GM19324 (cell line): ENCODE results near the gene RNF8.
"Not testable (repeated sequence)": the region's sequence is repeated elsewhere in the genome, so short reads cannot be mapped to it uniquely, and the experiment has no call there.

Experiments
- ATAC-seq: cut with Tn5 transposase; IDR thresholded peaks from one replicate; pipeline ENCODE4 v1.9.1; 2021; ENCODE audit warnings: mild to moderate bottlenecking, moderate library complexity; ENCODE audit not compliant: unreplicated experiment, low FRiP score

The RNF8 gene

DNA sequence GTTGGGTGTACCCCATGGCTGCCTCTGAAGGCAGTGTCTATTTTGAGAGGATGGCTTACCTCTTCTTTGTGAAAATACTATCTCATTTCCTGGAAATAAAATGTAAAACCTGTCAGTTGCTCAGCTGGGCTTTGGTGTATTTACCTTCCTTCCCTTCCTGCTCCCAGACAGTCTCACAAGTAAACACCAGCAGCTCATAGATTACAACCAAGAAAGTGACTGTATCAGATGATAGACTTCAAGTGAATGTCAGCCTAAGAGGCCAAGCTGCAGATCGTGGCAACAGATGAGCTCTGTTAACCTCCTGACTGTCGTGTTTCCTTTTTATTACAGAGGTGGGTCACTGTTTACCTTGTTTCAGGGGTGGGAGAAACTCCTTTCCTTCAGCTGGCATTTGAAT, 37.3 kb downstream of the RNF8 start:
- ATAC-seq = no peak

- no peak for ATAC-seq
Measured at GRCh38 chr6:37392821-37393220, 39.0 kb downstream of the RNF8 start.

DNA sequence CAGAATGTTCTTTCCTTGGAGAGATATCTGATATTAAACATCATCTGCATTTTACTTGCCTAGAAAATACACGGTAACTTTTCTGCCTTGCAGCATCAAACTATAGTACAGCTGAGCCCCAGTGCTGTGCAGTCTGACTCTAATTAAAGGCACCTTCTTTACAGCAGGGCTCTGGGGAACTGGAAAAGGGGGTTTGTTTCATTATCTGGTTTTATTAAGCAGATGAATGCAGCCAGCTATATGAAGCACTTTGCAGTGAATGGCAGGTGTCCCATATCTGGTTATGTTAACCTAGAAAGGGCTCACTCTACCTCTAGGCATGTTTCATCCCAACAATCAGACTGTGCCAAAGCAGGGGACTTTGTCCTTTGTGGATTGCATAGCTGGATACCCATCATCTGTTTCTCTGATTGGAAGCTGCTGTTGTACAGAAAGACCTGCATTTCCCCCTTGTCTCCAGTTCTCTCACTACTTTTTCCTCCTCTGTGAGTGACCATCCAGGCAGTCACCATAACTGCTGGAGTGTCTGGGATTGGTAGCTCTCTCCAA, 39.7 kb downstream of the RNF8 start:
- no peak for ATAC-seq

- ATAC-seq = no peak
Measured at GRCh38 chr6:37396571-37397180, 42.9 kb downstream of the RNF8 start.

- no peak for ATAC-seq
Measured at GRCh38 chr6:37399131-37399530, 45.3 kb downstream of the RNF8 start.

DNA sequence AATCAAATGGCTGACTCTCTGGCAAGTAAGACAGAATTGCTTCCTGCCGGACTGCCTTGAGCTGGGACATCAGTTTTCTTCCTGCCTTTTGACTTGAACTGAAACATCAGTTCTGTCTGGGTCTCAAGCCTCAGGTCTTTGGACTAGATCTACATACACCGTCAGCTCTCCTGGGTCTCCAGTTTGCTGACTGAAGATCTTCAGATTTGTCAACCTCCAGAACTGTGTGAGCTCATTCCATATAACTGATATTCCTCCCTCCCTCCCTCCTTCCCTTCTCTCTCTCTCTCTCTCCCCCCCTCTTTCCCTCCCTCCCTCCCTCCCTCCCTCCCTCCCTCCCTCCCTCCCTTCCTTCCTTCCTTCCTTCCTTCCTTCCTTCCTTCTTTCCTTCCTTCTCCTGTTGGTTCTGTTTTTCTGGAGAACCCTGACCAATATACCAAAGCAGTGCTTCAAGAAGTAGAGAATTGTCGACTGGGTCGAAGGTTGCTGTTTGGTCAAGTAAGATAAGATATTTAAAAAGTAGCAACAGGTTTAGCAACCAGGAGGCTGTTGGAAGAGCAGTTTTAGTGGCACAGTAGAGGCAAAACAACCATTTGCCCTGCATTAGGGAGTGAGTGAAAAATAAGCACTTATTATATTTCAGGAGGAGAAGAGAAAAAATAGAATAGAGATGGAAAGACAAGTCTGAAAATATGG, 46.2 kb downstream of the RNF8 start:
- no peak for ATAC-seq

DNA sequence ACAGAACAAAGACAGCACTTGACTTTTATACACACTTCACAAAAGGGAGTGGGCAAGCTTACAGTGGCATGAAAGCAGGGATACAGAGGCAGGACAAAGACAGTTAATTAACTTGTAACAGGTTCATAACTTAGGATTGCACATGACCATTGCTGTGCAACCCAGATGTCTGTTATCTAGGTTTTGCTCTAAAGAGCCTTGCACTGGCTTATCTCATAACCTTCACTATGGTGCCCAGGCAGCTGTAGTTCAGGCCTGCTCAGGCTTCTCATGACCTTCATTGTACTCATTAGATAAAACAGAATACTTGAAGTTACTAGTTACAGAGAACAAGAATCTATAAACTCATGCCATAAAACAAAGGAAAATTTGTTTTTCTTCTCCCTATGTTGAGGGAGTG, 47.9 kb downstream of the RNF8 start:
- ATAC-seq = not testable (repeated sequence)

- no peak for ATAC-seq
Measured at GRCh38 chr6:37406726-37407341, 53.1 kb downstream of the RNF8 start.

- ATAC-seq = no peak
Measured at GRCh38 chr6:37407948-37408347, 54.2 kb downstream of the RNF8 start.

GRCh38 chr6:37409501-37409900, 55.7 kb downstream of the RNF8 start:
- ATAC-seq = no peak

DNA sequence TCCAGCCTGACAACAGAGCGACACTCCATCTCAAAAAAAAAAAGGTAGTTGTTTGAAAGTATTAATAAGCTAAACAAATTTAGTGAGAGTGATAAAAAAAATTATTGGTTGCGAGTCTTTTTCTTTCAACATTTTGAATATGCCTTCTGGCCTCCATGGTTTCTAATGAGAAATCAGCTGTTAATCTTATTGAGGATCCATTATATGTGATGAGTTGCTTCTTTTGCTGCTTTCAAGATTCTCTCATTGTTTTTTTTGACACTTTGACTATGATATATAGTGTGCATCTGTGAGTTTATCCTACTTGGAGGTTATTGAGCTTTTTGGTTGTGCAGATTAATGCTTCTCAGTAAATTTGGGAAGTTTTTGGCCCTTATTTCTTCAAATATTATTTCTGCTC, 63.6 kb downstream of the RNF8 start:
- no peak for ATAC-seq

DNA sequence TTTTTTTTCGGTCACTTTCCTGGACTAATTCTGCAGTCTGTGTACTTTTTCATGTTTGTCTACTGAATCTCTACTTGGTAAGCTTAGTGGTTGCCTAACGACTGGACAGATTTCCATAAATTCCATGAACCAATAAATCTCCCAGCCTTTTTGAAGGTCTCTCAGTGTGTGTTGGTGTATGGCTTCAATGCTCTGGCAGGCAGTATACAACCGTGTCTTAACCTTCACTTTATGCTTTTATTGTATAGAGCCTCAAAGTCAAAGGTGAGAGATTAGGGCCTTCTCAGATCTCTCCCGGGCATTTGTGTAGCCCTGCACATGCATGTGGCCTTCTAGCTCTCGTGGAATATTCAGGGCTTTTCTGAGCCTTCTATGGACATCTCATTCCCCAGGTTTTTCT, 64.9 kb downstream of the RNF8 start:
- ATAC-seq = no peak

GRCh38 chr6:37426058-37426944, 72.5 kb downstream of the RNF8 start:
- ATAC-seq = no peak

- no peak for ATAC-seq
Measured at GRCh38 chr6:37426945-37427510, 73.2 kb downstream of the RNF8 start.

- no peak for ATAC-seq
Measured at GRCh38 chr6:37429352-37429750, 75.6 kb downstream of the RNF8 start.

DNA sequence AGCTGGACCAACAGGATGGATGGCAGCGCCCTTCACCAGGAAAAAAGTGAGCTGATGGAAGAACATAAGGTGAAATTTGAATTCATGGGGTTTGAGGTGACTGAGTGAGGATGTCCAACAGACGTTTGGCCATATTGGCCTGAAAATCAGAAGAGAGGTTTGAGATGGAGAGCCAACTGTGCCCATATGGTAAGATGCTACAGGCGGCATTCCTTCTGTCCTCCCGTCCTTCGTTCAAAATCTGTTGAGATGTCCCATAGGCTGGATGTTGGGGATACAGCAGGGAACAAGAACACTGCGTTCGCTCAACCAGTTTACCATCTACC, 78.8 kb downstream of the RNF8 start:
- ATAC-seq = no peak

DNA sequence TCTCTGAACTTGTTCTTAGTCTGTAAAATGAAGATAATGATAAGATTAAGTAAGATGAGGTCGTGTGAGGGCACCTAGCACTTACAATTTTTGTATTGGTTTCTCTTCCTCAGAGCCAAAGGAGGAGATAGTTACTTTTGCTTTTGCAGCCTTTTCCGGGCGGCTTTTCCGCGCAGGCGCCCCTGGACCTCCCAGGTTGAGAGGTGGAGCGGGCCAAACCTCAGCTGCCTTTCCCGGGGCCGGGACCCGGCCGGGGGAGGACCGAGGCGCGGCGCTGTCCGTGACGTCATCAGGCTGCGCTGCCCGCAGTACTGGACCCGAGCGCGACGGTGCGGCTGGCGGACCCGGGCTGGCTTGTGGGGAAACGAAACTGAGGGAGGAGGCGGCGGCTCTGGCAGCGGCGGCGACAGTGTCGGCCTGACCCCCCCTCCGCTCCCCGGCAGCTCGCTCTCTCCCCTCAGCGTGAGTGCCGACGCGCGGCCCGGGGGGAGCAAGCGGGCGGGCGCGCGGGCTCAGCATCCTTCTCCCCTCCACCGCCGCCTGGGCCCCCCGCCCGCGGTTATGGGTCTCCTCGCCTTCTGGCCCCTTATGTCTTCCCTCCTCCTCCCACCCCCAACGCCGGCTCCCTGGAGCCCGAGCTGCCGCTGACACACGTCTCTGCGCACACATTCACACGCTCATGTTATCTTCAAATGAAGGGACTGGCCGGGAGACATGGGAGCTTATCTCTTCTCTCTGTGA, 79.3 kb downstream of the RNF8 start, which contains the start of gene CMTR1:
TSS of gene CMTR1 (plus strand) at position 306 of the 741 bp plus-strand sequence. CDS start 2,409 bp downstream, outside the sequence.
- peak; percentile 97 for ATAC-seq

DNA sequence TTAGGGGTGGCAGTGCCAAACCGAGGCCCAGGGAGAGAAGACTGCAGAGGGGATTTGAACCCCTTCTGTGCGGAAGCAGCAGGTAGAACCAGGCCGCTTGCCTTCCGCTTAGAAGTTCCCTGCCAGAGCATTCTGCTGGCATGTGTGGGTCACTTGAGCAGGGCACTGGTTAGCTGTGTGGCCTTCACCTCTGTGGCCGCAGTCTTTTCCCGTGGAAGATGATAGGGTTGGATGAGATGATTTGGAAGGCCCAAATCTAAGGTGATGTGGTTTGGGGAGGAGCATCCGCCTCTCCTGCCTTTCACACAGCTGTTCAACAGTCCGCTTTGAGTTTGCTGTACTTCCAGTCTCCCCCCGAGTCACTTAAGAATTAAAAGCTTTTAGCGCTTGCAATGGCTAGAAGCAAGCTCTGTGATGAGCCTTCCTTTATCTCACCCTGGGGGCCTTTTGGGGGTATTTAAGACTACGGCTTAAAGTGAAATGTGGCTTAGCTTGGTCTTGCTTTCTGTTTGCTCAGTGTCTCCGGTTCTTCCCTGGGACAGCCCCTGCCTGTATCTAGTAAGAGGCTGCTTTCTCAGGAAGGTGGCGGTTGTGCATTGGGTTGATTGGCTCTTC, 80.0 kb downstream of the RNF8 start:
- peak; percentile 9 for ATAC-seq

- ATAC-seq = no peak
Measured at GRCh38 chr6:37435373-37435772, 81.6 kb downstream of the RNF8 start.
